IMR-90 (cell line): ENCODE results near the gene LRRC37A2. TPM values are rescaled to one million over a fixed set of nuclear protein-coding genes. Genes with fewer than 3 reads are reported as not detected.
"Not testable (repeated sequence)": the region's sequence is repeated elsewhere in the genome, so short reads cannot be mapped to it uniquely, and the experiment has no call there.

Source experiments
- ATAC-seq: fragments of 200-7000 bp; cut with Tn5 transposase; 2 replicates; pipeline ENCODE4 v1.9.1; 2020; ENCODE audit warnings: low read depth, mild to moderate bottlenecking, moderate library complexity
- BruUV-seq: library from RNA; stranded (reverse); fragments of 400-500 nt; replicated peaks from 2 replicates; lab custom pipeline; 2021; lab: Mats Ljungman, UMichigan
- CTCF ChIA-PET: fragments of 300-600 bp; formaldehyde crosslinking; extraction: SDS; loops from one replicate; lab custom pipeline; 2021; ENCODE audit warnings: antibody characterized with exemption; lab: Yijun Ruan, JAX
- POLR2A ChIA-PET: fragments of 300-600 bp; sonication (Branson Sonifier 250); formaldehyde crosslinking; loops from one replicate; lab custom pipeline; 2022; ENCODE audit warnings: antibody characterized with exemption; ENCODE audit not compliant: unreplicated experiment; lab: Charles Lee
- DNase-seq: peaks from one replicate; pipeline ENCODE4 v3.0.0; 2013
- H2AFZ ChIP-seq: replicated peaks from 2 replicates; pipeline ENCODE3; 2013; ENCODE audit warnings: low read length, mild to moderate bottlenecking; ENCODE audit not compliant: poor library complexity
- H2AK5ac ChIP-seq: 2 replicates; pipeline ENCODE4 v1.6.1; 2013; ENCODE audit warnings: low read depth, low read length, inconsistent platforms
- H2AK9ac ChIP-seq: replicated peaks from 2 replicates; pipeline ENCODE3; 2013; ENCODE audit warnings: mild to moderate bottlenecking, low read depth, low read length, moderate library complexity; ENCODE audit not compliant: poor library complexity
- H2BK120ac ChIP-seq: 2 replicates; pipeline ENCODE4 v1.6.1; 2013; ENCODE audit warnings: low read depth, low read length, inconsistent platforms
- H2BK15ac ChIP-seq: 3 replicates; pipeline ENCODE4 v1.6.1; 2013; ENCODE audit warnings: low read depth, low read length, inconsistent platforms
- H2BK20ac ChIP-seq: 2 replicates; pipeline ENCODE4 v1.6.1; 2013; ENCODE audit warnings: low read depth, mild to moderate bottlenecking, inconsistent platforms, low read length, moderate library complexity
- H2BK5ac ChIP-seq: 2 replicates; pipeline ENCODE4 v1.6.1; 2013; ENCODE audit warnings: mild to moderate bottlenecking, low read depth, low read length, inconsistent platforms; ENCODE audit not compliant: poor library complexity, severe bottlenecking
- H3K14ac ChIP-seq: replicated peaks from 2 replicates; pipeline ENCODE4 v1.6.1; 2013; ENCODE audit warnings: low read depth, low read length, inconsistent platforms
- H3K18ac ChIP-seq: 2 replicates; pipeline ENCODE4 v1.6.1; 2013; ENCODE audit warnings: low read depth, low read length, control low read depth
- H3K23ac ChIP-seq: 2 replicates; pipeline ENCODE4 v1.6.1; 2013; ENCODE audit warnings: low read depth, low read length, inconsistent platforms
- H3K27ac ChIP-seq: 2 replicates; pipeline ENCODE4 v1.5.1; 2013; ENCODE audit warnings: mild to moderate bottlenecking, control low read depth, low read length; ENCODE audit not compliant: insufficient read depth
- H3K27me3 ChIP-seq: 2 replicates; pipeline ENCODE4 v1.6.1; 2013; ENCODE audit warnings: low read length; ENCODE audit not compliant: control insufficient read depth, insufficient read depth
- H3K36me3 ChIP-seq: 2 replicates; pipeline ENCODE4 v1.6.1; 2013; ENCODE audit warnings: low read length, mixed read lengths; ENCODE audit not compliant: control insufficient read depth, insufficient read depth
- H3K4ac ChIP-seq: 2 replicates; pipeline ENCODE4 v1.6.1; 2013; ENCODE audit warnings: low read depth, low read length, inconsistent platforms
- H3K4me1 ChIP-seq: 2 replicates; pipeline ENCODE4 v1.6.1; 2013; ENCODE audit warnings: low read length, mixed read lengths; ENCODE audit not compliant: control insufficient read depth, insufficient read depth
- H3K4me2 ChIP-seq: 2 replicates; pipeline ENCODE4 v1.6.1; 2013; ENCODE audit warnings: low read depth, mild to moderate bottlenecking, control low read depth, low read length, moderate library complexity
- H3K4me3 ChIP-seq: 2 replicates; pipeline ENCODE4 v1.5.1; 2013; ENCODE audit warnings: low read depth, mild to moderate bottlenecking, control low read depth, low read length, moderate library complexity; ENCODE audit not compliant: insufficient read depth
- H3K56ac ChIP-seq: 2 replicates; pipeline ENCODE4 v1.6.1; 2013; ENCODE audit warnings: low read length, inconsistent platforms; ENCODE audit not compliant: insufficient read depth; ENCODE audit errors: extremely low read depth
- H3K79me1 ChIP-seq, 2 experiments: 2 replicates each; pipeline ENCODE4 v1.6.1; 2013; ENCODE audit warnings: low read length in 2 of 2, inconsistent platforms in 1 of 2, low read depth in 1 of 2
- H3K9ac ChIP-seq: 2 replicates; pipeline ENCODE4 v1.6.1; 2013; ENCODE audit warnings: low read depth, low read length, control low read depth
- H3K9me1 ChIP-seq: 2 replicates; pipeline ENCODE4 v1.6.1; 2013; ENCODE audit warnings: low read length, inconsistent platforms; ENCODE audit not compliant: insufficient read depth
- H3K9me3 ChIP-seq: 2 replicates; pipeline ENCODE4 v1.6.1; 2013; ENCODE audit warnings: low read length; ENCODE audit not compliant: control insufficient read depth, insufficient read depth
- H4K20me1 ChIP-seq: 2 replicates; pipeline ENCODE4 v1.6.1; 2013; ENCODE audit warnings: low read length, inconsistent platforms; ENCODE audit not compliant: insufficient read depth
- H4K5ac ChIP-seq: 2 replicates; pipeline ENCODE4 v1.6.1; 2013; ENCODE audit warnings: mild to moderate bottlenecking, low read depth, low read length, control low read depth
- H4K8ac ChIP-seq, 2 experiments: 2 replicates each; pipeline ENCODE4 v1.6.1; 2013; ENCODE audit warnings: low read depth in 2 of 2, low read length in 2 of 2, control low read depth in 1 of 2, inconsistent platforms in 1 of 2
- H4K91ac ChIP-seq: 2 replicates; pipeline ENCODE4 v1.6.1; 2013; ENCODE audit warnings: low read depth, low read length, inconsistent platforms; ENCODE audit not compliant: insufficient read depth
- WGBS, 2 experiments: methylation state at CpG; one replicate each; pipeline versions ENCODE4 v1.1.5 to v1.1.7; 2013; ENCODE audit warnings: missing lambda C conversion rate in 2 of 2; ENCODE audit not compliant: insufficient read length in 1 of 2; ENCODE audit errors: extremely low coverage in 2 of 2; 5-methylcytosine and 5-hydroxymethylcytosine counted together
- dilution Hi-C: fragments of 300-500 bp; cut with HindIII; formaldehyde crosslinking; loops from one replicate; pipeline ENCODE4 v1.14.3; 2018; ENCODE audit warnings: low sequenced_read_pairs; ENCODE audit not compliant: unreplicated experiment
- in situ Hi-C: fragments of 300-500 bp; cut with MboI; formaldehyde crosslinking; loops from 3 replicates; pipeline ENCODE4 v1.14.3; 2019; ENCODE audit warnings: low sequenced_read_pairs, inconsistent platforms, mixed read lengths
- intact Hi-C: fragments of 100-400 bp; cut with micrococcal nuclease; formaldehyde crosslinking; loops from 2 replicates; pipeline ENCODE4 v1.10.0; 2022
- polyA plus RNA-seq, 3 experiments: library from polyadenylated mRNA; depleted of rRNA; stranded (reverse); fragments of >200 nt; gene quantifications; 2 replicates each; pipeline ENCODE4 v1.2.3, GENCODE V29; 2012; ENCODE audit warnings: low replicate concordance in 1 of 3
- total RNA-seq: library from RNA; depleted of rRNA; stranded (reverse); fragments of >200 nt; gene quantifications from 2 replicates; pipeline ENCODE4 v1.2.3, GENCODE V29; 2012

LRRC37A2 gene
- total and polyA plus RNA-seq, 2 of the 4 experiments (the other 2 are of a cell fraction), result 2.7 to 3.2 TPM

DNA sequence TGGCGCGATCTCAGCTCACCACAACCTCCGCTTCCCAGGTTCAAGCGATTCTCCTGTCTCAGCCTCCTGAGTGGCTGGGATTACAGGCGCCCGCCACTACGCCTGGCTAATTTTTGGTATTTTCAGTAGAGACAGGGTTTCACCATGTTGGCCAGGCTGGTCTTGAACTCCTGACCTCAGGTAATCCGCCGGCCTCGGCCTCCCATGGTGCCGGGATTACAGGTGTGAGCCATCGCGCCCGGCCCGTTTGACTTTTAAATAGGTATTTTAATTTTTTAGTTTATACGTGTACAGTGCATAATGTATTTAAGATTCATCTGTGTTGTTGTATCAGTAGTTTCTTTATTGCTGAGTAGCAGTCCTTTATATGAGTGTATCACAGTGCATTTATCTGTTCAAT, 20.2 kb upstream of the LRRC37A2 start:
- H2BK120ac ChIP-seq, CTCF ChIA-PET, H4K20me1 ChIP-seq, H3K9me3 ChIP-seq, H4K8ac ChIP-seq, H3K14ac ChIP-seq, H3K79me1 ChIP-seq, H2BK15ac ChIP-seq, H2AK9ac ChIP-seq, ATAC-seq, H3K36me3 ChIP-seq, H3K4me2 ChIP-seq, dilution Hi-C loops, DNase-seq, H2AFZ ChIP-seq, H4K91ac ChIP-seq, H3K4ac ChIP-seq, H3K9ac ChIP-seq, H3K4me1 ChIP-seq, POLR2A ChIA-PET, H3K9me1 ChIP-seq, intact Hi-C loops, H2AK5ac ChIP-seq, H3K56ac ChIP-seq, H2BK5ac ChIP-seq, H3K18ac ChIP-seq, H2BK20ac ChIP-seq, H3K27me3 ChIP-seq, H3K27ac ChIP-seq, H3K4me3 ChIP-seq, H3K23ac ChIP-seq, H4K5ac ChIP-seq: not testable (repeated sequence)
- WGBS, 2 experiments, result no CpG with 5 or more reads among the region's 16 CpGs
- TSS peak; percentile 19 for BruUV-seq
- in situ Hi-C loops, result loop anchor here (25.0 kb wide), 1 partner anchor 905 kb away; no protein-coding TSS in a partner anchor

DNA sequence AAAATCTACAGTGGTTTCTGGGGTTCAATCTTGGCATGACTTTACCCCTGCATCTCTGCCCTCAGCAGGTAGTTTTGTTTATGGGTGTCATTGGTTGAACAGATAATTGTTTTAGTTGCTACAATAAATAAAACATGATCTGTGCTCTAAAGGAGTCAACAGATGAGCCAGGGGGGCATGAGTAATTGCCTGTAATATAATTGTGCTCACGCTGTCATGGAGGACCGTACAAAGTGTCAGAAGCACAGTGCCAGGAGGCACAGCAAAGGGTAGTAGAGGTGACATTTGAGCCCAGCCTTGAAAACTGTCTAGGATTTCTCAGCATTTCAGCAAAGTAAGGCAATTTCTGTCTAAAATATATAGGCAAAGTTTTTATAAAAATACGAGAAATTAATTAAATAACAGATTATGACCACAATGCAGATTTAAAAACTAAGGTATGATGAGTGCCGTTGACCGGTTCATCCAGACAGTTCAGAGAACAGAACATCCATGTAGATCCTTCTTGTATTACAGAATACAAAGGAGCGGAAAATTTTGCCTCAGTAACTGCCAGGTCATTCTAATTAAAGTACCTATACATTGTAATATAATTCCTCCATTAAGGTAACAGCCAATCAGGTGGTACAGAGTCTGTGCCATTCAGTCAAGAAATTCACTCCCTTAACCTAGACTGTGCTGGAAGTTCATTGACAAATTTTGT, 12.7 kb upstream of the LRRC37A2 start:
- H2BK120ac ChIP-seq, H3K56ac ChIP-seq, H3K36me3 ChIP-seq, H3K79me1 ChIP-seq, DNase-seq, POLR2A ChIA-PET, intact Hi-C loops, H4K20me1 ChIP-seq, H2BK5ac ChIP-seq, BruUV-seq, H3K9me1 ChIP-seq, H3K9me3 ChIP-seq, H2AK9ac ChIP-seq, H2BK20ac ChIP-seq, H3K4ac ChIP-seq, H3K4me1 ChIP-seq, H2AFZ ChIP-seq, H3K18ac ChIP-seq, H4K8ac ChIP-seq, H3K4me3 ChIP-seq, H3K9ac ChIP-seq, H3K14ac ChIP-seq, dilution Hi-C loops, CTCF ChIA-PET, ATAC-seq, H4K5ac ChIP-seq, H3K23ac ChIP-seq, H3K27me3 ChIP-seq, H3K27ac ChIP-seq, H4K91ac ChIP-seq, H2BK15ac ChIP-seq, H3K4me2 ChIP-seq, H2AK5ac ChIP-seq: not testable (repeated sequence)
- WGBS, 2 experiments, result no CpG with 5 or more reads among the region's 6 CpGs
- in situ Hi-C loops, result loop anchor here (25.0 kb wide), 1 partner anchor 912 kb away; no protein-coding TSS in a partner anchor
